HEK293T (cell line): ENCODE results near the gene PLS3.

Source experiments
- BHLHE40 ChIP-seq: fragments of 450-650 bp; IDR thresholded peaks from 2 replicates; pipeline ENCODE4 v1.6.1; 2016; ENCODE audit warnings: mild to moderate bottlenecking, moderate library complexity, borderline replicate concordance
- FOXK2 ChIP-seq: fragments of 450-650 bp; IDR thresholded peaks from 2 replicates; pipeline ENCODE4 v1.6.1; 2016; ENCODE audit warnings: mild to moderate bottlenecking
- FOXM1 ChIP-seq: fragments of 450-650 bp; IDR thresholded peaks from 2 replicates; pipeline ENCODE4 v1.6.1; 2017; ENCODE audit warnings: mild to moderate bottlenecking, borderline replicate concordance
- HDGF ChIP-seq: fragments of 450-650 bp; IDR thresholded peaks from 2 replicates; pipeline ENCODE4 v1.6.1; 2017; ENCODE audit warnings: antibody characterized with exemption, borderline replicate concordance
- L3MBTL2 ChIP-seq: fragments of 450-650 bp; conservative IDR thresholded peaks from 2 replicates; pipeline ENCODE4 v1.6.1; 2016; ENCODE audit warnings: mild to moderate bottlenecking
- LEF1 ChIP-seq: fragments of 450-650 bp; IDR thresholded peaks from 2 replicates; pipeline ENCODE4 v1.6.1; 2017; ENCODE audit warnings: mild to moderate bottlenecking, borderline replicate concordance
- NFRKB ChIP-seq: fragments of 450-650 bp; IDR thresholded peaks from 2 replicates; pipeline ENCODE4 v1.6.1; 2016; ENCODE audit warnings: mild to moderate bottlenecking, moderate library complexity
- SP1 ChIP-seq: fragments of 450-650 bp; IDR thresholded peaks from 2 replicates; pipeline ENCODE4 v1.6.1; 2017
- SUZ12 ChIP-seq: fragments of 450-650 bp; IDR thresholded peaks from 2 replicates; pipeline ENCODE4 v1.6.1; 2016; ENCODE audit warnings: mild to moderate bottlenecking
- TARDBP ChIP-seq: fragments of 450-650 bp; IDR thresholded peaks from 2 replicates; pipeline ENCODE4 v1.6.1; 2016
- ZNF384 ChIP-seq: fragments of 450-650 bp; IDR thresholded peaks from 2 replicates; pipeline ENCODE4 v1.6.1; 2016

DNA sequence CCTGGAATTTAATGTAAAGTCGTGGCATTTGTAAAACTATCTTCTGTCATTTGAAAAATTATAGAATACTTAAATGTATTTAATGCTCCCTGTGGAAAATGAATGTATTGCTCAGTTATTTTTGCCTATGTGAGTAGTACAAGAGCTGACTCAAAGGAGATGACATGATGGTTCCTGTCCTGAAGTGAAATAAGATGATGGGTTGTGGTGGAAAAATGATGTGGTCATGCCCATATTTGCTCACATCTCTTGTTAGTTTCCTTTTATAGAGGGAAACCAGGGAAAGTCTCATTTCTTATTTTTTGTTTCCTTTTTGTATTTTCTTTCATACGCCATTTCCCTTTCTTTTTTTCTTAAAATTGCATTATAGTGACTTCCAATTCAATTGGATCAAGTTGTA is 23.7 kb downstream of the PLS3 start:
- TF ChIP-seq FOXK2 (no peak), TARDBP (no peak), SUZ12 (no peak), ZNF384 (no peak), BHLHE40 (no peak), LEF1 (no peak), NFRKB (no peak), SP1 (no peak), L3MBTL2 (no peak), FOXM1 (no peak), HDGF (no peak)
